Measurements from ENCODE around the gene ZNF516. TPM values are rescaled to one million over a fixed set of nuclear protein-coding genes. Genes with fewer than 3 reads are reported as not detected.

The ZNF516 gene
- polyA plus RNA-seq, 1 experiment = 11.3 TPM

DNA sequence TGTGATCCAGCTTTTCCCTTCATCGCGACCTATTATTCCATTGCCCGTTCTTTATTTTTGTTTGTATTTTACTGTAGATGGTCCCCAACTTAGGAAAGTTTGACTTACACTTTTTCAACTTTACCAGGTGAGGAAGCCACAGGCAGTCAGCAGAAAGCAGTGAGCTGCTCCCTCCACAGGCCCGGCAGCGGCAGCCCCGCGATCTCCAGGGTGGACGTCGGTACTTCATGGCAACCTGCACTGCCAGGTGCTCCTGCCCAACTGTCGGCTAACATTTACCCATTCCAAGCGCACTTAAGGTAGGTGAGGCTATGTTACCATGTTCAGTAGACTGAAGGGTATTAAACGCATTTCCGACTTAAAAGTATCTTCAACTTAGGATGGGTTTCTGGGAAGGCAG lies 12.8 kb downstream of the ZNF516 start:
- Histone ChIP-seq H3K36me3 (ENCODE audit: control insufficient read depth, insufficient read depth, low read length) (peaks cover 5% of the 10 kb centered on the region), H3K4me3 (ENCODE audit: low read depth, low read length) (no peak overlapping the region)
- CTCF ChIA-PET = no interaction called here

DNA sequence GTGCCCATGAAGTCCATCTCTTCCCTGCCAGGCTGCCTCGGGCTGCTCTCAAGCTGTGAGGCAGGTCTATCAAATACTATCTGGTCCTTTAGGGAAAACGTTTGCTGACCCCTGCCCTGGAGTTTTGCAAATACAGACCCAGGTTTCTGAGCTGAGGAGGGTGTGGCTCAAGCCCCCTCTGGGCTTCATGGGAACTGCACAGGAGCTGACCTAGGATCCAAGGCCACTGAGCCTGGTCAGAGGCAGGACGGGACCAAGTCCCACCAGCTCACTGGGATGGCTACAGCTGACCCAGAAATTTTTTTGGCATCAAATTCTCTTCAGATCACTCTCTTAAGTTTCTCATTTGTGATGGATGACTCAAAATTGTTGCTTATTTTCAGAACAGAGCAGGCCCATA lies 14.1 kb downstream of the ZNF516 start:
- CTCF ChIA-PET = interaction anchor here (0.9 to 1.3 kb wide), 2 partner anchors 28 to 30 kb away, joined by 3 to 4 read pairs; no protein-coding TSS in a partner anchor
- Histone ChIP-seq H3K36me3 (ENCODE audit: control insufficient read depth, insufficient read depth, low read length) (peaks cover 5% of the 10 kb centered on the region), H3K4me3 (ENCODE audit: low read depth, low read length) (no peak overlapping the region), H3K27me3 (ENCODE audit: control insufficient read depth, insufficient read depth, low read length) (no peaks in the 10 kb centered on the region)
- POLR2A ChIA-PET = no interaction called here
- DNase-seq (ENCODE audit: low read depth) = no peak
- TF ChIP-seq, protein P1, sequence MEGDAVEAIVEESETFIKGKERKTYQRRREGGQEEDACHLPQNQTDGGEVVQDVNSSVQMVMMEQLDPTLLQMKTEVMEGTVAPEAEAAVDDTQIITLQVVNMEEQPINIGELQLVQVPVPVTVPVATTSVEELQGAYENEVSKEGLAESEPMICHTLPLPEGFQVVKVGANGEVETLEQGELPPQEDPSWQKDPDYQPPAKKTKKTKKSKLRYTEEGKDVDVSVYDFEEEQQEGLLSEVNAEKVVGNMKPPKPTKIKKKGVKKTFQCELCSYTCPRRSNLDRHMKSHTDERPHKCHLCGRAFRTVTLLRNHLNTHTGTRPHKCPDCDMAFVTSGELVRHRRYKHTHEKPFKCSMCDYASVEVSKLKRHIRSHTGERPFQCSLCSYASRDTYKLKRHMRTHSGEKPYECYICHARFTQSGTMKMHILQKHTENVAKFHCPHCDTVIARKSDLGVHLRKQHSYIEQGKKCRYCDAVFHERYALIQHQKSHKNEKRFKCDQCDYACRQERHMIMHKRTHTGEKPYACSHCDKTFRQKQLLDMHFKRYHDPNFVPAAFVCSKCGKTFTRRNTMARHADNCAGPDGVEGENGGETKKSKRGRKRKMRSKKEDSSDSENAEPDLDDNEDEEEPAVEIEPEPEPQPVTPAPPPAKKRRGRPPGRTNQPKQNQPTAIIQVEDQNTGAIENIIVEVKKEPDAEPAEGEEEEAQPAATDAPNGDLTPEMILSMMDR (IDR thresholded peaks at IDR 0.05; ENCODE audit: insufficient read depth, low read depth, low read length) = peak; percentile 25; the same call in 1 of the 2 replicates

More for the DNA sequence above, 12.8 kb downstream of the ZNF516 start:
- DNase-seq (ENCODE audit: low read depth) = no peak
- no peaks in the 10 kb centered on the region for H3K27me3 ChIP-seq (ENCODE audit: control insufficient read depth, insufficient read depth, low read length)
- POLR2A ChIA-PET = interaction anchor here (0.6 kb wide), 1 partner anchor 1536 kb away, joined by 3 read pairs; no protein-coding TSS in a partner anchor
- TF ChIP-seq, protein P1 (IDR thresholded peaks at IDR 0.05; ENCODE audit: insufficient read depth, low read depth, low read length) = no peak

DNA sequence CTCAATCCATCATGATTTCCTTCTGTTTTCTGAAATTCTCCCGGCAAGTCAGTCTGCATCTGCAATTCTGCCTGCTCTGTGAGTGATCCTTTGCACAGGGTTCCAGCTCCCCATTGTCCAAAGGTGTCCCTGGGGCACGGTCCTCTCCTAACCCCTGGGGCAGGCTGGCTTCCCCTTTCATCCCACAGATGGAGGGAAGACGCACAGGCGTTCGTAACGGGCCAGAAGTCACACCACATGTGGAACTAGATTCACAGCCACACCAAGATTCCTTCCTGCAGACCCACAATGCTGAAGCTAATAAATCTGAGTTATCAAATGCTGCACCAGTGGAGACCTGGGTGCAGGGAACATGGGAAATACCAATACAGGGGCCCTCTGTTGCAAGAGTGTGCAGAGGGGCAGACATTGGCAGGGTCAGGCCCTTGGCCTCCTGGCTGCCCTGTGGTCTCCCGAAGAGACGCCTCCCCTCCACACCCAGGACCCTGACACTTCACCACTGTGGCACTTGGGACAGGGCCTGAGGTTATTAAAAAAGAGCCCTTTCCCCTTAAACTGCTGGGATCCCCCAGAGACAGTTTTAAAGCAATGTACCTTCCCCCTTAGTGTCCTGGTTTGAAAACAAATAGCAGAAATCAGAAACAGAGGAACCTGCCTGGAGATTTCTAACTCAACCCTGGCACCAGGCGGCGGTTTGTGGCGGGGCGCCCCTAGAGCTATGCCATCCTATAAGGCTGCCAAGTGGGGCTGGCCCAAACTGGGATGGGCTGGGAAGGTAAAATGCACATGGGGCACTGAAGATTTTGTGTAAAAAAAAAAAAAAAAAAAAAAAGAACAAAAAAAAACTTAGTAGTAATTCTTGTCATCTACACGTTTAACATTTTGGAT lies 15.4 kb downstream of the ZNF516 start:
- H3K27me3 ChIP-seq (ENCODE audit: control insufficient read depth, insufficient read depth, low read length) = no peaks in the 10 kb centered on the region
- ChIA-PET CTCF (interaction anchor here (0.8 to 0.9 kb wide), 2 partner anchors 9 to 11 kb away, joined by 3 read pairs; no protein-coding TSS in a partner anchor), POLR2A (no interaction called here)
- no peak for DNase-seq (ENCODE audit: low read depth)
- TF ChIP-seq, protein P1 (IDR thresholded peaks at IDR 0.05; ENCODE audit: insufficient read depth, low read depth, low read length) = 0 out of 2 replicates have a peak, but pooled peaks have one; percentile 3
- peaks cover 5% of the 10 kb centered on the region for H3K36me3 ChIP-seq (ENCODE audit: control insufficient read depth, insufficient read depth, low read length)
- H3K4me3 ChIP-seq (ENCODE audit: low read depth, low read length) = no peak overlapping the region

DNA sequence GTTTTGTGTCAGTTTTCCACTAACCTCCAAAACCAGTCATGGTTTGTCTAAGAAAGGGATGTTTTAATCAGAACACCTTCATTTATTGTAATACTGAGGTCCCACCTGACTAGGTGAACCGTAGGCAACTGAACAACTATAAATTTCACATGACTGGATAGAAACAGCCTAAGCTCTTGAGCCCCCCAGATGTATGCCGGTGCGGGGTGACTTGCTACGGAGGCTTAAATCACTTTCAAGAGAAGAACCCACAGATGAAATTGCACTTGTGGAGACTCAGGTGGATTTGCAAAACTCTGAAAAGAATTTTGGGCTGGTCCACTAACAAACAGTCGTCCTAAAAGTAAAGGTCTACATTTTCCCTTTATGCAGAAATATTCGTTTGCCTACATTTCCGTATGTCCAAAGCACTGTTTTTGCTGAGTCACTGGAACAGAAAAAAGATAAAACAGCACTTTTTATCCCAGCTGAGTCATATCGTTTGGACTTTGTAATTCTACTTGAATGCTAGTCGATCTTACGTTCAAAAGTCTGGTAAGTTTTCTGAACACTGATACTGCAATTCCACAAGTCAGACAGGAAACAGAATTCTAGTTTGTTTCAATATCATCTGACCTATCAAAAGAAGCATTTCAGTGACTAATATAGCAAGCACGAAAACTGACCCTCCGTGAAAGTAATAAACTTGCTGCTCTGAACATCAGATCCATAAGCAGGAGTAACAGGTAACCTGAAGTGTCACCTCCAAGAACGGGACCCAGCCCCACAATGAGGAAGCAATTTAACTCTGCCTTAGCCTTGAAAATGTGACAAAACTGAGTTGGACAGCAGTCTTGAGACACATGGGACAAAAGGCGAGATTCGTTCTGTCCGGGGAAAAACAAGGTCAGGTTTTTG lies 18.1 kb downstream of the ZNF516 start:
- Histone ChIP-seq H3K27me3 (ENCODE audit: control insufficient read depth, insufficient read depth, low read length) (no peaks in the 10 kb centered on the region), H3K4me3 (ENCODE audit: low read depth, low read length) (peak overlapping the region; percentile 34), H3K36me3 (ENCODE audit: control insufficient read depth, insufficient read depth, low read length) (peaks cover 1% of the 10 kb centered on the region; the same call in 1 of the 2 replicates)
- TF ChIP-seq, protein P1 (IDR thresholded peaks at IDR 0.05; ENCODE audit: insufficient read depth, low read depth, low read length) = no peak
- DNase-seq (ENCODE audit: low read depth) = peak; percentile 86
- POLR2A ChIA-PET = interaction anchor here (0.6 kb wide), 1 partner anchor 11 kb away, joined by 3 read pairs; no protein-coding TSS in a partner anchor
- CTCF ChIA-PET = interaction anchor here (1.1 to 4.3 kb wide), 5 partner anchors 9 to 78 kb away, joined by 3 to 25 read pairs (median 4); no protein-coding TSS in a partner anchor

Measured in BJ (cell line).